Stimulated activated CD4-positive, alpha-beta T cell treated with anti-CD3 and anti-CD28 coated beads, TNF-alpha, amount 100 ng/mL, for 1 hour (primary cell): ENCODE data around the gene CAV1.

Source experiments
- DNase-seq, 3 donors: peaks; one replicate each; pipeline ENCODE4 v3.0.0-alpha.2; 2020; ENCODE audit warnings: low read depth in 3 of 3, low spot score in 1 of 3

CAV1 gene

DNA sequence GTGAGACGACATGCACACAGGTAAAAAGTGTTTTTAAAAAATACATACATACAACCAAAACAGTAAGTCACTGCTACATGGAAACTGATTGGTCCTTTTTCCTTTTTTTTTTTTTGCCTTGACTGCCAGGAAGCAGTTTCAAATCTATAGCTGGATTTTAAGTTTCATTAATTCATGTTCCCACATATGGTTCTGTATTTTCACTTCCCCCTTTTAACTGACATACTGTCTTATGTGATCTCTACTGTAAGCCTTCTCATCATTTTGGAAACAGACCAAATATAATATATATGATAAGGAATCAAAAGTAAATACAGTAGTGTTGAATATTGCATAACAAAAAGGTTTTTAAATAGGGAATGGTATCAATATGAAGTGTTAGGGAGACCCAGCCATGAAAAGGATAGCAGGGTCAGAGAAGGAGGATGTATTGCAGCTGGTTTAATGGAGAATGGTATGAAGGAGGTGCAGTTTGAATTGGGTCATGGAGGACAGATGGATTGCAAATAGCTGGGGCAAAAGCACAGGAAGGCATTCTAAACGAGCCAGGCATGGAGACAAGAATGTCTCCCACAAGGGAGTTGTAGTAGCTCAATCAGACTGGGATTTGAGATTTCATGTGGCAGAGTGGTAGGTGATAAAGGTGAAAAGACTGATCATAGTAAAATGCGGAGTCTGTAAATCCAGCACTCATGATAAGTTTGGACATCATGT, 5.4 kb downstream of the CAV1 start:
- no peak for DNase-seq

- DNase-seq, result no peak
Measured at GRCh38 chr7:116532102-116532688, 7.4 kb downstream of the CAV1 start.

DNA sequence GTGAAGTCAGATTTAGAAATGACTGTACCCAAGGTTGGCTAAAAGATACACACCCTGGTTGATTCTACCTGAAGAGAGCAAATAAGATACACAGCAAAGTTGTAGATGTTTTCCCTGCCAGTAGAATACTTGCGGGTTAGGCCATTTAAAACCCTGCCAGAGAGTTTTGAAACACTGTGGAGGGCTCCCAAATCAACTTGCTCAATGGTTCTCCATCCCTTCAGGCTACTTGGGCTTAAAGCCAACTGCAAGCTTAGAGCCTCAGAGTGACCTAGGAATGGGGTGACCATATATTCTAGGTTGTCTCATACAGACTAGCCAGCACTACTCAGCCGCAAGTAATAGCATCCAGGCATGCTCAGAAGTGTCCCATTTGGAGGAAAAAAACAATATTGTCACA, 10.0 kb downstream of the CAV1 start:
- no peak for DNase-seq

DNA sequence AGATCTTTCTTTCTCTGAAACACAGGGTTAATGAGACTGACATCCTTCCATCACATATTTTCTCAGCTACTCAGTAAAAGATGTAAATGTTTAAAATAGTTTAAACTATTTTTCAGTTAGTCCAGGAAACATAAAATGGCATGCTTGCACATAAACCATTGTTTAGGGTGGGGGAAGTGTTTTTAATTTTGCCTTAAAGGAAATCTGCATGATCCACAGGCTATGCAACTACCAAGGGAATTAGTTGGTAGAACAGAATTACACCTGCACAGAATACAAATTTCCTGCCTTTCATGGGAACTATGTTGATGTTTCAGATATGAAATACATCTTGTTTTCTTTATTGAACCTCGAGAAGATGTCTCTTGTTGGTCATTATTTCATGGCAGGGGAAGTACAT, 10.6 kb downstream of the CAV1 start:
- no peak for DNase-seq

- DNase-seq, result no peak
Measured at GRCh38 chr7:116538138-116538537, 13.3 kb downstream of the CAV1 start.

GRCh38 chr7:116539879-116540278, 15.0 kb downstream of the CAV1 start:
- DNase-seq, result no peak

DNA sequence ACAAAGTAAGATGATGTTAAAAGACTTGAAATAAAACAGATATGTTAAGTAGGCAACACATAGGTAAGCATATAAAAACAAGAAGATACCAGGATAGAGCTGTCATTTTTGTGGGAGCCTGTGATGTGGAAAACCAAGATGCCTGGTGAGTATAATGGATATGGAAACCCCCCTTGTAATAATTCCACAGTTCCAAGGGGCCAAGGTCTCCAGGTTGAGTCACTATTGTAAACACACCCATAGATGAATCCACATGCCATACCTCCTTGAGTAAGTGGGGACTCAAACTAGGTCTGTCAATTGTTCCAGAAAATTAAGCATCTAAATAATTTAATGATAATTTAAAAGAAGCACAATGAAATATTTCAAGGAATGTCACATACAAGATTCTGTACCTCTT, 15.9 kb downstream of the CAV1 start:
- no peak for DNase-seq

DNA sequence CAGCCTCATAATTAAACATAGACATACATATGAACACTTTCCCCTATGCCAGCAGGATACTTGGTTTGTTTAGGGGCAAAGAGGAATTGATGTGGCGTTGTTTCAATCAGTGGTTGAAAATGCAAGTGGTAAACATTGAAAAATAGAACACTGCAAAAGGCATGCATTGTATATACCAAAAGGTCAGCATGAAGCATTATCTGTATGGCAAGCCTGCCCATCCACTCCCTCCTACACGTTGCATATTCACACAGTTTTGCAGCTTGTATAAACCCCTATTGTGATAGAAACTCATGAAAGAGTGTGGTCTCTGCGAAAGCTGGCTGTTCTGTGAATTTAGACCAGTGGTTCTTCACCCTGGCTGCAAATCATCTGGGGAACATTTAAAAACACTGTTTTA, 17.1 kb downstream of the CAV1 start:
- DNase-seq, result no peak

GRCh38 chr7:116542618-116543017, 17.8 kb downstream of the CAV1 start:
- no peak for DNase-seq

DNA sequence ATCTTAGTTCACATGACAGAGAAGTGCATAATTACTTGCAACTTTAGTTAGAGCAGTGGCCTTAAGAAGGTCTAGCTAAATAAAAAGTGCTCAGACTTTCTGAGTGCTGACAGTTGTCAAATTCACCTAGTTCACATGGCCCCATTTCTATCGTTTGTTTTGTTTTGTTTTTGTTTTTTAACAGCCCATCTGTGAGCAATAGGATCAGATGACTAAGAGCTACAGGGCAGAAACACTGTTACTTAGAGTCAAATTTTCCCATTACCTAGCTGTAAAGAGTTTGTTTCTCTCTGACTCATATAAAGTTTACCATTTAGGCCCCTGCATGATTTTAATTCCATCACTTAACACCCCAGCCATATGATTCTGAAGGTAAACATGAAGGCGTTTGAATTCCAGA, 18.8 kb downstream of the CAV1 start:
- DNase-seq, result no peak

GRCh38 chr7:116544487-116544886, 19.7 kb downstream of the CAV1 start:
- no peak for DNase-seq

DNA sequence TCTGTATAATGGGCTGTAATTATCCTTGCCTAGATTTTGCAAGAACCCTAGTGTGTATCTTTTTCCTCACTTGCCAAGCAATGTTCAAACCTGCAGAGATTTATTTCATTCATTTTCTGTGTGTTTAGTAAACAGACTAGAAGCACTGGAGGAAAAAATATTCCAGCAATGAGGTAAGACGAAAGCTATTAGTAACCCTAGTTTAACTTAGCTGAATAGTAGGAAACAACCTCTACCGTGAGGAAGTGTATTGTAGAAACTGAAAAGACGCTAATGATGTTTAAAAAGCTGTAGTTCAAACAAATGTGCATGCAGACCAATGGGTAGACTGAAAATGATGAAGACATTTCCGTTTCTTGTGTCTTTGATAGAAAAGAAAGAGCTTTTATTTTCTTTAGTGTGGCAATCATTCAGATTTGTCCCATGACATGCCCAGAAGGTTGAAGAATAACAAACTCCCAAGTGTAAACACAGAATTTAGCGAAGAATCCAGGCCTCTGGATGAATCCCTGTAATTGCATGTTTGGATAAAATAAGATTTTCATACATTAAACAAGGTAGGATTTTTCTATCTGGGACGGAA, 20.7 kb downstream of the CAV1 start:
- no peak for DNase-seq

GRCh38 chr7:116546054-116546453, 21.2 kb downstream of the CAV1 start:
- DNase-seq, result no peak

DNA sequence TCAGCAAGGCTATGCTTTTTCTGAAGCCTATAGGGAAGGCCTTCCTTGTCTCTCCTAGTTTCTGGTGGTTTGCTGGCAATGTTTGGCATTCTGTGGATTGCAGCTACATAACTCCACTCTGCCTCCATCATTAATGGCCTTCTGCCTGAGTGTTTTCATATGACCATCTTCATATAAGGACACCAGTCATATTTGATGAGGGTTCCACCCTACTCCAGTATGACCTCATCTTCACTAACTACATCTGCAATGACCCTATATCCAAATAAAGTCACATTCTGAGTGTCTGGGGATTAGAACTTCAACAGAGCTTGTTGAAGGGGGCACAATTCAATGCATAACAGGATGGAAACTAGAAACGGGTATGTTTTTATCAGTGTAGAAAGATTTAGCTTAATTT, 22.1 kb downstream of the CAV1 start:
- no peak for DNase-seq

GRCh38 chr7:116547347-116547746, 22.5 kb downstream of the CAV1 start:
- no peak for DNase-seq

DNA sequence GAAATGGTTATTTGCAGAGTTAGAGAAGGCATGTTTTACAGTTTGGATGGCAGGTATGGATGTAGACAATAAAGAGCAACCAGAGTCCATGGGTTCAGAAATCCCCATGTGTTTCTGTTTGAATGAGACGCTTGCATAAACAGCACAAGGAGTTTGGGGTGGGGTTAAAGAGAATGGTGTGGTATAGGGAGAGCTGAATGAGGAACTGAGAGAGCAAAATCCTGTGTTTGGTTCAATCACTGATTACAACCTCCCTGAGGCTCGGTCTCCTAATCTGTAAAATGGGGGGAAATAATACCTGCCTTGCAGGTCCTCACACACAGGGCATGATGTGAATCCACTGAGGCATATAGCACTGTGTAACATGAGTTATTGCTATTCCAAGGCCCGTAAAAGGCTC, 23.7 kb downstream of the CAV1 start:
- DNase-seq, result no peak

- no peak for DNase-seq
Measured at GRCh38 chr7:116549370-116549769, 24.5 kb downstream of the CAV1 start.

DNA sequence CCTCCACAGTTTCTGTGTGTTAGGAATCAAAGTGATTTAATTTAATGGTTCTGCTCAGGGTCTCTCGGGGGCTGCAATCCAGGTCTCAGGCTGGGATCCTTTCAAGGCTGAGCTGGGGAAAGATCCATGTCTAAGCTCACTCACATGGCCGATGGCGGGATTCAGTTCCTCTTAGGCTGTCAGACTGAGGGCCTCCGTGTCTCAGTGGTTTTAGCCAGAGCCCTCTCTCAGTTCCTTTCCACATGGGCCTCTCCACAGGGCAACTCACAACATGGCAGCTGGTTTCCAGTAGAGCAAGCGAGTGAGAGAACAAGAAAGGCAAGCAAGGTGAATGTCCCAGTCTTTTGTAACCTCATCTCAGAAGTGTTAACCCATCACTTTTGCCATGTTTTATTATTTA, 26.9 kb downstream of the CAV1 start:
- DNase-seq, result no peak

DNA sequence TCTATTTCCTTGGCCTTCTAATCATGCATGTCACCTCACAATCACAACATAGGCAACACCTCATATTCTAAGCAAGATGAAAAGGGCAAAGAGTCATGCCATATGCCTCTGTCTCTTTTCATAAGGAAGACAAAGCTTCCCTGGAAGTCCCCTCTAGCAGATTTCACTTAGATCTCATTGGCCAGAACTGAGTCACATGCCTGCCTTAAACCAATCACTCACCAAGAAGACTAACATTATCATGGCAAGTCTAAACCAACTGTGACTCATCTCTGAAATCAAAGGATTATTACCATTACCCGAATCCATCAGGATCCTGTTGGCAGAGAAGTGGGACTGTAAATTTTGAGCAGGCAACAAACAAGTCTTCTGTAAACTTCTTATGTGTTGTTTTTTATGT, 27.8 kb downstream of the CAV1 start:
- DNase-seq, result no peak

GRCh38 chr7:116553168-116553964, 28.5 kb downstream of the CAV1 start:
- no peak for DNase-seq

DNA sequence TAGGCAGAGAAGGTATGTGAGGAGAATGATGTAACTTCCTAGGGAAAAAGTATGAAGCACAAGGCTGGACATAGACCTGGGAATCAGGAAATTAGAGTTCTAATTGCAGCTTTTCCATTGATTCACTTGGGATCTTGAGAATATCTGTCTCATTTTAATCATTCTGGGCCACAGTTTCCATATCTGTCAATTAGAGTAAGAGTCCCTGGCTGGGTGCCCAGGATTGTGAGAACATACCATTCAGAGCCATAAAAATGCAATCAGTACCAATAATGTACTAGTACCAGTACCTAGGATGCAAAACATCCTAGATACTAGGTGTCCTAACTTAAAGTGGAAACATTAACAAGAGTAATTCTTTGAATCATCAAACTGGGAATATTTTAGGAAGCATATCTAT, 29.6 kb downstream of the CAV1 start:
- no peak for DNase-seq

DNA sequence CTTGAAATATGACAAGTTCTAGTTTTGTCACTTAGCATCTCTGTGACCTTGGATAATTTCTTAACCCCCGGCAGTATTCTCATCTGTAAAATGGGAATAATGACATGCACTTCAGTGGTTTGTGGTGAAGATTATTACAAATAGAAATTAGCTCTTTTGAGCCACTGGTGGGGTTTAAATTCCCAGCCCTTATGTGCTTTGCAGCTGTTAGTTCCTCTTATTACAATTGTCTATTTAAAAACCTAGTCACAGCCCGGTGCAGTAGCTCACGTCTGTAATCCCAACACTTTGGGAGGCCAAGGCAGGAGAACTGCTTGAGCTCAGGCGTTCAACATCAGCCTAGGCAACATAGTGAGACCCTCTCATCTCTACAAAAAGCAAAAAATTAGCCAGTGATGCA, 30.1 kb downstream of the CAV1 start:
- no peak for DNase-seq
